HepG2 (cell line): ENCODE measurements around the gene FGF9. TPM values are rescaled to one million over a fixed set of nuclear protein-coding genes. Genes with fewer than 3 reads are reported as not detected.

Experiments
- ATF7 ChIP-seq, 2 experiments: fragments of 450-650 bp in 1 of 2; sonication (generic) in 1 of 2; formaldehyde crosslinking in 1 of 2; IDR thresholded peaks; 2 replicates each; pipeline versions ENCODE4 v1.4.0 to v1.6.1; 2016 to 2020; ENCODE audit warnings: antibody characterized with exemption in 1 of 2, mild to moderate bottlenecking in 1 of 2, missing genetic modification reagents in 1 of 2
- ESRRA ChIP-seq: sonication (generic); formaldehyde crosslinking; IDR thresholded peaks from 2 replicates; pipeline ENCODE4 v1.5.1; 2020; ENCODE audit warnings: mild to moderate bottlenecking, low read depth, missing genetic modification reagents
- GABPB1 ChIP-seq: IDR thresholded peaks from 2 replicates; pipeline ENCODE4 v1.6.1; 2016; ENCODE audit warnings: mild to moderate bottlenecking, missing genetic modification reagents, moderate library complexity, missing compliant biosample characterization
- HMG20B ChIP-seq: conservative IDR thresholded peaks from 2 replicates; pipeline ENCODE4 v1.6.1; 2016; ENCODE audit warnings: missing genetic modification reagents, missing compliant biosample characterization
- HNRNPLL ChIP-seq: fragments of 200-400 bp; formaldehyde crosslinking; IDR thresholded peaks from 2 replicates; pipeline ENCODE4 v1.6.1; 2017; ENCODE audit warnings: mild to moderate bottlenecking, low read depth, low read length; ENCODE audit not compliant: poor library complexity, severe bottlenecking
- MBD4 ChIP-seq: IDR thresholded peaks from 2 replicates; pipeline ENCODE4 v1.6.1; 2012; ENCODE audit warnings: low read length, inconsistent platforms, borderline replicate concordance
- MXD3 ChIP-seq: IDR thresholded peaks from 2 replicates; pipeline ENCODE4 v1.6.1; 2016; ENCODE audit warnings: mild to moderate bottlenecking, missing biosample characterization, missing genetic modification reagents
- NKX3-1 ChIP-seq: sonication (generic); formaldehyde crosslinking; IDR thresholded peaks from 2 replicates; pipeline ENCODE4 v1.5.0; 2020; ENCODE audit warnings: missing genetic modification reagents
- SMAD9 ChIP-seq: sonication (generic); formaldehyde crosslinking; IDR thresholded peaks from 2 replicates; pipeline ENCODE4 v1.5.1; 2020; ENCODE audit warnings: mild to moderate bottlenecking, missing genetic modification reagents
- SSRP1 ChIP-seq: IDR thresholded peaks from 2 replicates; pipeline ENCODE4 v1.6.1; 2016; ENCODE audit warnings: control low read depth
- ZC3H4 ChIP-seq: sonication (generic); formaldehyde crosslinking; IDR thresholded peaks from 2 replicates; pipeline ENCODE4 v1.4.0; 2020; ENCODE audit warnings: missing genetic modification reagents, borderline replicate concordance
- ZKSCAN1 ChIP-seq: fragments of 150-350 bp; IDR thresholded peaks from 2 replicates; pipeline ENCODE4 v1.6.1; 2014; ENCODE audit warnings: low read length
- ZNF253 ChIP-seq: sonication (generic); formaldehyde crosslinking; IDR thresholded peaks from 2 replicates; pipeline ENCODE4 v1.8.0; 2022; ENCODE audit warnings: mild to moderate bottlenecking, missing genetic modification reagents, borderline replicate concordance
- ZNF546 ChIP-seq: sonication (generic); formaldehyde crosslinking; conservative IDR thresholded peaks from 2 replicates; pipeline ENCODE4 v1.8.1; 2023; ENCODE audit warnings: mild to moderate bottlenecking, missing genetic modification reagents
- ZNF615 ChIP-seq: sonication (generic); formaldehyde crosslinking; IDR thresholded peaks from 2 replicates; pipeline ENCODE4 v1.5.0; 2020; ENCODE audit warnings: mild to moderate bottlenecking, missing genetic modification reagents, borderline replicate concordance
- ZNF788 ChIP-seq: sonication (generic); formaldehyde crosslinking; IDR thresholded peaks from 2 replicates; pipeline ENCODE4 v1.5.0; 2020; ENCODE audit warnings: mild to moderate bottlenecking, missing genetic modification reagents, borderline replicate concordance
- polyA plus RNA-seq, 8 experiments: library from polyadenylated mRNA; depleted of rRNA in 3 of 8; stranded (reverse) in 7 of 8; unstranded in 1 of 8; fragments of >200 nt; fragmentation: Illumina TruSeq in 4 of 8; extraction: Trizol in 4 of 8; gene quantifications; 2 replicates each; pipeline versions ENCODE4 v1.2.1 to v1.2.3, GENCODE V29; 2011 to 2016; ENCODE audit warnings: low read depth in 4 of 8, missing spikeins in 1 of 8, mixed read lengths in 1 of 8; ENCODE audit not compliant: insufficient read depth in 1 of 8
- total RNA-seq, 5 experiments: library from RNA; depleted of rRNA; stranded (reverse); fragments of >200 nt; fragmentation: Illumina TruSeq; extraction: Trizol; gene quantifications; 2 replicates each; pipeline ENCODE4 v1.2.3, GENCODE V29; 2016; ENCODE audit warnings: low read depth in 1 of 5
- TF ChIP-seq, protein P1 (sequence below): sonication (generic); formaldehyde crosslinking; IDR thresholded peaks from 2 replicates; pipeline ENCODE4 v1.4.0; 2020; ENCODE audit warnings: missing genetic modification reagents
- TF ChIP-seq, protein P2 (sequence below): sonication (generic); formaldehyde crosslinking; IDR thresholded peaks from 2 replicates; pipeline ENCODE4 v1.9.0; 2022; ENCODE audit warnings: missing genetic modification reagents, mild to moderate bottlenecking, borderline replicate concordance
- TF ChIP-seq, protein P3 (sequence below): sonication (generic); formaldehyde crosslinking; IDR thresholded peaks from 2 replicates; pipeline ENCODE4 v1.8.1; 2022; ENCODE audit warnings: mild to moderate bottlenecking, missing genetic modification reagents
- TF ChIP-seq, protein P4 (sequence below): IDR thresholded peaks from 2 replicates; pipeline ENCODE4 v1.6.1; 2012; ENCODE audit warnings: inconsistent platforms

The FGF9 gene
- total and polyA plus RNA-seq, 2 of the 13 experiments (the other 11 are each of a cell fraction or from before 2014, with no cell fraction given): not detected

DNA sequence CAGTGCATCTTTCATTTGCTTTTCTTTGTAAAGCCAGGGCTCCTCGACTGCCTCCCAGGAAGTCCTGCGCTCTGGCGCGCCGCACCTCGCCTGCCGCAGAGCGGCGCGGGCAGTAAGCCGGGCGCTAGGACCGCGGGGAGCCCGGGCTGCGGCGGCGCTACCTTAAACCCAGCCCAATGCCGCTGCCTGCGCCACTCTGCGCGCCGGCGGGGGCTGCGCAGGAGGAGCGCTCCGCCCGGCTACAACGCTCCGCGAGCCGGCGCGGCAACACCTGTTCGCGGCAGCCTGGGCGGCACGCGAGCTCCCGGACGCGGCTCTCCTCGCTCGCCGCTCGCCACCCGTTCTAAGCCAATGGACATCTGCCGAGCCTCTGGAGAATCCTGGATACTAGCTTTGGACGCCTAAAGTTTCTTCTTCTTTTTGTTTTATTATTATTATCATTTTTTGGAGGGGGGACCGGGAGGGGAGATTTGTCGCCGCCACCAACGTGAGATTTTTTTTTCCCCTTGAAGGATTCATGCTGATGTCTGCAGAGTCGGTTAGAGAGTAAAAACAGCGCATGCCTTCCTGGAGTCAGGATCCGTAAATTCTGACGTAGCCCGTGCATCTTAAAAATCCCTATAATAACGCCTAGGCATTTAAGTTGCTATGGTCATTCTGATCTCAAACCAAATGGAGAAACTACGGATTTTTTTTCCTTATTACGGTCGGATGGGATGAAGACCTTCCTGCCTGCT, at the start of gene FGF9 (continued):
- TF ChIP-seq, protein P1, sequence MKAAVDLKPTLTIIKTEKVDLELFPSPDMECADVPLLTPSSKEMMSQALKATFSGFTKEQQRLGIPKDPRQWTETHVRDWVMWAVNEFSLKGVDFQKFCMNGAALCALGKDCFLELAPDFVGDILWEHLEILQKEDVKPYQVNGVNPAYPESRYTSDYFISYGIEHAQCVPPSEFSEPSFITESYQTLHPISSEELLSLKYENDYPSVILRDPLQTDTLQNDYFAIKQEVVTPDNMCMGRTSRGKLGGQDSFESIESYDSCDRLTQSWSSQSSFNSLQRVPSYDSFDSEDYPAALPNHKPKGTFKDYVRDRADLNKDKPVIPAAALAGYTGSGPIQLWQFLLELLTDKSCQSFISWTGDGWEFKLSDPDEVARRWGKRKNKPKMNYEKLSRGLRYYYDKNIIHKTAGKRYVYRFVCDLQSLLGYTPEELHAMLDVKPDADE (CRISPR knock-in tag): no peak
- TF ChIP-seq, protein P2, sequence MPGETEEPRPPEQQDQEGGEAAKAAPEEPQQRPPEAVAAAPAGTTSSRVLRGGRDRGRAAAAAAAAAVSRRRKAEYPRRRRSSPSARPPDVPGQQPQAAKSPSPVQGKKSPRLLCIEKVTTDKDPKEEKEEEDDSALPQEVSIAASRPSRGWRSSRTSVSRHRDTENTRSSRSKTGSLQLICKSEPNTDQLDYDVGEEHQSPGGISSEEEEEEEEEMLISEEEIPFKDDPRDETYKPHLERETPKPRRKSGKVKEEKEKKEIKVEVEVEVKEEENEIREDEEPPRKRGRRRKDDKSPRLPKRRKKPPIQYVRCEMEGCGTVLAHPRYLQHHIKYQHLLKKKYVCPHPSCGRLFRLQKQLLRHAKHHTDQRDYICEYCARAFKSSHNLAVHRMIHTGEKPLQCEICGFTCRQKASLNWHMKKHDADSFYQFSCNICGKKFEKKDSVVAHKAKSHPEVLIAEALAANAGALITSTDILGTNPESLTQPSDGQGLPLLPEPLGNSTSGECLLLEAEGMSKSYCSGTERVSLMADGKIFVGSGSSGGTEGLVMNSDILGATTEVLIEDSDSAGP (CRISPR knock-in tag): peak; percentile 84
- TF ChIP-seq ZKSCAN1 (no peak), ZNF546 (CRISPR knock-in tag) (no peak), ZC3H4 (no peak), SMAD9 (no peak), HMG20B (CRISPR knock-in tag) (no peak), NKX3-1 (CRISPR knock-in tag) (no peak), GABPB1 (CRISPR knock-in tag) (peak; percentile 60), ZNF788 (CRISPR knock-in tag) (no peak), MBD4 (no peak), ATF7 (IDR thresholded peaks at IDR 0.05) (no peak), ATF7 (CRISPR knock-in tag; IDR thresholded peaks at IDR 0.05) (no peak), HNRNPLL (peak; percentile 100), ESRRA (CRISPR knock-in tag) (no peak), ZNF253 (CRISPR knock-in tag) (no peak), SSRP1 (CRISPR knock-in tag) (no peak), ZNF615 (CRISPR knock-in tag) (no peak), MXD3 (CRISPR knock-in tag) (peak; percentile 40; the same call in 1 of the 2 replicates)
- TF ChIP-seq, protein P3, sequence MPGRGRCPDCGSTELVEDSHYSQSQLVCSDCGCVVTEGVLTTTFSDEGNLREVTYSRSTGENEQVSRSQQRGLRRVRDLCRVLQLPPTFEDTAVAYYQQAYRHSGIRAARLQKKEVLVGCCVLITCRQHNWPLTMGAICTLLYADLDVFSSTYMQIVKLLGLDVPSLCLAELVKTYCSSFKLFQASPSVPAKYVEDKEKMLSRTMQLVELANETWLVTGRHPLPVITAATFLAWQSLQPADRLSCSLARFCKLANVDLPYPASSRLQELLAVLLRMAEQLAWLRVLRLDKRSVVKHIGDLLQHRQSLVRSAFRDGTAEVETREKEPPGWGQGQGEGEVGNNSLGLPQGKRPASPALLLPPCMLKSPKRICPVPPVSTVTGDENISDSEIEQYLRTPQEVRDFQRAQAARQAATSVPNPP (CRISPR knock-in tag): no peak
- TF ChIP-seq, protein P4, sequence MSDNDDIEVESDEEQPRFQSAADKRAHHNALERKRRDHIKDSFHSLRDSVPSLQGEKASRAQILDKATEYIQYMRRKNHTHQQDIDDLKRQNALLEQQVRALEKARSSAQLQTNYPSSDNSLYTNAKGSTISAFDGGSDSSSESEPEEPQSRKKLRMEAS: peak; percentile 51
